GM12801 (cell line): Measurements from ENCODE around the gene FAM83D.

Source experiments
- CTCF ChIP-seq: IDR thresholded peaks from one replicate; pipeline ENCODE4 v1.5.1; 2011; ENCODE audit warnings: control low read depth; ENCODE audit not compliant: insufficient read length; ENCODE audit errors: extremely low read depth

FAM83D gene

DNA sequence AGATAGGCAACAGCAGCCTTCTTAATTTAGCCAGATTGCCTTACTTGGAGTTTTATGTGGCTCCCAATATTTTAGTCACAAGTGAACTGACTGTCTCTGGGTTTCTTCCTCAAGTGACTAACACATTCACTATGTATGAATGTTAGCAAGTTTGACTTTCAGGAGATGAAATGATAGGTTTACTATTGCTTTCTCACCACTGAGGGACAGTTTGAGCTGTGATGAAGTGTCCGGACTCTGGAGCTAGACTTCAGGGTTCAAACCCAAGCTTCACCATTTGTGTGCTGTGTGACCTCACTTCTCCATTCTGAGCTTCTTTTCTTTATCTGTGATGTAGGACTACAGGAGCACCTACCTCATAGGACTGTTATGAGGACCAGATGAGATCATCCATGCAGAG lies 44.1 kb downstream of the FAM83D start:
- no peak for TF ChIP-seq CTCF

- no peak for TF ChIP-seq CTCF
These were observed 46.9 kb downstream of the FAM83D start for GRCh38 chr20:38973107-38973506.

DNA sequence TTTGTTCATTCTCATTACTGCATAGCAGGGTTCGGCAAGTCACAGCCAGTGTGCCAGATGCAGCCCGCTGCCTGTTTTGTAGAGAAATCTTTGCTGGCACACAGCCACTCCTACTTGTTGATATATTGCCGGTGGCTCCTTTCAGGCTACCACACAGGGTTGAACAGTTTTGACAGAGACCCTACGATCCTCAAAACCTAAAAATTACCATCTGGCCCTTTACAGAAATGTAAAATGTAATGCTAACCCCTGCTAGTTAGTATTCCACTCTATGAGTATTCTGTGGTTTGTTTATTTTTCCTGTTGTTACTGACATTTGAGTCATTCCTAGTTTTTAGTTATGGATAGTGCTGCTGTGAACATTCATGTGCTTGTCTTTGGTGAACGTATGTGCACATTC lies 47.4 kb downstream of the FAM83D start:
- TF ChIP-seq CTCF, result no peak

DNA sequence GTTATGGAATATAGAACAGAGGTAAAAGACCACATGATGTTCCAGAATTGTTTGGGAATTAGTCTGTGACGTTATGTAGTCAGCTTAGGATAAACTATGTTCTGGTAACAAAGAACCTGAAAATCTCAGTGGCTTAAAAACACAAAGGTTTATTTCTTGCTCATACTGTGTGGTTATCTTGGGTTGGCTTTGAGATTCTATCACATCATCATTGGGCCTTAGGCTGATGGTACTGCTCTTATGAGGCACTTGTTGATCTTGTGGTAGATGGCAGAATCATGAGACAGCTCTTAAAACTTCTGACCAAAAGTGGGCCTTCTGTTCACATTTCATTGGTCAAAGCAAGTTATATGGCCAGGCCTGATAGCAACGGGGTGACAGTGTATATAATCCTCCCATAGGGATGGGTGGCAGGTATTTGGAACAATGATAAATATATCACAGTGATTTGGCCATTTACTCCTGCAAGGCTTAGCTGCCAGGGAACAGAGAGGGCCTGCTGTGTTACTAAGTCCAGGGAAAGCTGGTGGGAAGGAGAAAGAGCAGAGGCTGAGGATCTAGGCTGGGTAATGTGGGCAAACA lies 49.4 kb downstream of the FAM83D start:
- no peak for TF ChIP-seq CTCF

- no peak for TF ChIP-seq CTCF
These were observed 53.2 kb downstream of the FAM83D start for GRCh38 chr20:38979434-38979833.

DNA sequence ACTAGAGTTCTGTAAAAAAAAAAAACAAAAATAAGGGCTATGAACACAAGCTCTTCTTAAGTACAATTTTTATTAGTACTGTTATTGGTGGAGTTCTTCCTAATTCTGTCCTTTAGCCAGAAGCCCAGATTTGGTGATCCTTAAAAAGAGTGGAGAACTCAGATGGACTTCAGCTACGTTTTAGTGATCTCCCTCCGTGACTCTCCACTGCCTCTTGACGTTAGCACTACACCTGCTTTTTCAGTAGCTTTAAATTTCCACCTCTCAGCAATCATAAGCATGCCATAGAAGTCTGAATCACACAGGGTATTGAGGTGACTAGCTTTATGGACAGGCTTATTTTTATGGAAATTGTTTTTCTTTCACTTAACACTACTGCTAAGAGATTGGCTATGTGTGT lies 53.6 kb downstream of the FAM83D start:
- no peak for TF ChIP-seq CTCF

DNA sequence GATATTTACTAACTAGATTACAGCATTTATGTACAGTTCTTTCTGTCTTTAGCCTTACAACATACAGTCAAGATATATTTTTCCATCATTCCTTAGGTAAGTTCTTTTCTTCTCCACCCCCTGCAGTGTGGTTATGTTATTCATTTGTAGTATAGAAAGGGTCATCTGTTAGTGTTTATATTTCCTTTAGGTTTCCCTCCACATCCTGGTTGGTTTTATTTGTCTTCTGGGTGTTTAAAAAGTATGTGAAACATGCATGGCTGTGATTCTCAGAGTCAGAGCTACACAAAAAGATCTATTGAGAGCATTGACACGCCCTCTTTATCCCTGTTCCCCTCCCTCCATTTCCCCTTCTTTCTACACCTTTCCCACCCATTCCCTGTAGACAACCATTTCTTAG lies 56.1 kb downstream of the FAM83D start:
- TF ChIP-seq CTCF, result no peak
